Stomach (tissue), 9 donors: Measurements from ENCODE around the gene CEL. TPM values are rescaled to one million over a fixed set of nuclear protein-coding genes. Genes with fewer than 3 reads are reported as not detected.
"Not testable (repeated sequence)": the region's sequence is repeated elsewhere in the genome, so short reads cannot be mapped to it uniquely, and the experiment has no call there.

Experiments
- DNase-seq, 2 donors: peaks; one replicate each; pipeline versions ENCODE4 v3.0.0 to v3.0.0-alpha.2; 2013 to 2019
- H3K27ac ChIP-seq, 5 donors: fragments of 200-600 bp in 4 of 5; sonication (generic) in 4 of 5; one replicate each; pipeline ENCODE4 v1.5.1; 2013 to 2019; ENCODE audit warnings: mild to moderate bottlenecking in 1 of 5, moderate library complexity in 1 of 5
- H3K27me3 ChIP-seq, 3 donors: fragments of 200-600 bp; sonication (generic); one replicate each; pipeline ENCODE4 v1.5.1; 2017 to 2019; ENCODE audit warnings: mixed run types in 1 of 3
- H3K36me3 ChIP-seq, 4 donors: fragments of 200-600 bp; sonication (generic); 1 replicate in 3 of 4; 2 replicates in 1 of 4; pipeline ENCODE4 v1.5.1; 2016 to 2019
- H3K4me1 ChIP-seq, 4 donors: fragments of 200-600 bp; sonication (generic); one replicate each; pipeline ENCODE4 v1.5.1; 2016 to 2019
- H3K4me3 ChIP-seq, 4 donors: fragments of 200-600 bp; sonication (generic) in 3 of 4; one replicate each; pipeline ENCODE4 v1.5.1; 2016 to 2019; ENCODE audit warnings: mild to moderate bottlenecking in 1 of 4
- H3K9me3 ChIP-seq, 4 donors: fragments of 200-600 bp; sonication (generic); one replicate each; pipeline ENCODE4 v1.5.1; 2016 to 2019
- CTCF ChIP-seq, 7 experiments: fragments of 450-650 bp in 4 of 7; fragments of 200-600 bp in 3 of 7; sonication (generic) in 3 of 7; IDR thresholded peaks; one replicate each; pipeline ENCODE4 v1.5.1; 2016 to 2019; ENCODE audit warnings: antibody characterized with exemption in 7 of 7, control low read depth in 2 of 7, mild to moderate bottlenecking in 1 of 7
- EP300 ChIP-seq: sonication (generic); formaldehyde crosslinking; IDR thresholded peaks from one replicate; pipeline ENCODE4 v1.6.1; 2017; ENCODE audit warnings: antibody characterized with exemption
- POLR2A ChIP-seq, 4 donors: fragments of 450-650 bp; IDR thresholded peaks; one replicate each; pipeline ENCODE4 v1.6.1; 2016; ENCODE audit warnings: antibody characterized with exemption in 4 of 4, control low read depth in 2 of 4, mild to moderate bottlenecking in 1 of 4, moderate library complexity in 1 of 4
- POLR2AphosphoS5 ChIP-seq, 3 donors: sonication (generic); formaldehyde crosslinking; IDR thresholded peaks; one replicate each; pipeline ENCODE4 v1.6.1; 2016; ENCODE audit warnings: antibody characterized with exemption in 3 of 3
- WGBS, 5 donors: extraction: QIAGEN DNeasy Blood & Tissue Kit in 3 of 5; methylation state at CpG; one replicate each; pipeline versions ENCODE4 v1.1.5 to v1.1.7; 2013 to 2018; 5-methylcytosine and 5-hydroxymethylcytosine counted together
- intact Hi-C: fragments of 100-400 bp; cut with DNase I; formaldehyde crosslinking; loops from one replicate; pipeline ENCODE4 v1.15.1; 2023; ENCODE audit warnings: low total_unique reads
- polyA plus RNA-seq, 3 donors: library from polyadenylated mRNA; stranded (reverse); fragments of 200-250 nt; gene quantifications; one replicate each; pipeline ENCODE4 v1.2.3, GENCODE V29; 2013
- total RNA-seq, 5 donors: library from RNA; depleted of rRNA; stranded (reverse); fragments of >200 nt; gene quantifications; one replicate each; pipeline versions ENCODE4 v1.1.0 to v1.2.3, GENCODE V29; 2014 to 2016
- donor health status: healthy with polysubstance abuse.
- donor health status: Bipolar disorder and iron deficiency.
- donor health status: healthy.

Gene CEL
- total and polyA plus RNA-seq, 8 donors = 1.2 to 9.9 (median 2.0) TPM; not detected in 3

GRCh38 chr9:133066181-133066983 lies 4.6 kb downstream of the CEL start:
- intact Hi-C loops = no loop called here
- Histone ChIP-seq H3K27ac (no peak overlapping the region), H3K9me3 (no peaks in the 10 kb centered on the region), H3K27me3 (no peaks in the 10 kb centered on the region), H3K4me3 (no peak overlapping the region), H3K4me1 (peaks cover 0 to under 1% (median 0%) of the 10 kb centered on the region in 4 donors), H3K36me3 (peaks cover 0 to 36% (median 11%) of the 10 kb centered on the region in 4 donors)
- 83 to 96% (median 92%) methylated on average over 20 to 25 of the region's 25 CpGs for WGBS, 5 donors
- TF ChIP-seq POLR2AphosphoS5 (IDR thresholded peaks at IDR 0.05) = no peak
- no peak for TF ChIP-seq CTCF (IDR thresholded peaks at IDR 0.05)
- no peak for TF ChIP-seq POLR2A (IDR thresholded peaks at IDR 0.05)
- TF ChIP-seq EP300 = no peak
- DNase-seq = no peak

GRCh38 chr9:133067006-133067405 lies 5.2 kb downstream of the CEL start:
- DNase-seq = no peak
- Histone ChIP-seq H3K9me3 (no peaks in the 10 kb centered on the region), H3K36me3 (peaks cover 0 to 36% (median 11%) of the 10 kb centered on the region in 4 donors), H3K27me3 (no peaks in the 10 kb centered on the region), H3K4me3 (no peak overlapping the region), H3K4me1 (no peaks in the 10 kb centered on the region), H3K27ac (no peak overlapping the region)
- intact Hi-C loops = no loop called here
- no peak for TF ChIP-seq POLR2A (IDR thresholded peaks at IDR 0.05)
- no peak for TF ChIP-seq EP300
- no peak for TF ChIP-seq CTCF (IDR thresholded peaks at IDR 0.05)
- TF ChIP-seq POLR2AphosphoS5 (IDR thresholded peaks at IDR 0.05) = no peak
- 88 to 92% (median 92%) methylated on average over 11 of the region's 11 CpGs for WGBS, 5 donors

GRCh38 chr9:133067813-133068212 lies 6.0 kb downstream of the CEL start:
- intact Hi-C loops = no loop called here
- peak in 1 of 2 donors; percentile 27 for DNase-seq
- Histone ChIP-seq H3K4me3 (no peak overlapping the region), H3K36me3 (peaks cover 0 to 36% (median 11%) of the 10 kb centered on the region in 4 donors), H3K9me3 (no peaks in the 10 kb centered on the region), H3K4me1 (no peaks in the 10 kb centered on the region), H3K27me3 (no peaks in the 10 kb centered on the region), H3K27ac (no peak overlapping the region)
- 73 to 82% (median 75%) methylated on average over 10 to 11 of the region's 11 CpGs for WGBS, 5 donors
- TF ChIP-seq POLR2AphosphoS5 (IDR thresholded peaks at IDR 0.05) (no peak), POLR2A (IDR thresholded peaks at IDR 0.05) (no peak), EP300 (no peak), CTCF (IDR thresholded peaks at IDR 0.05) (no peak)

GRCh38 chr9:133068431-133068830 lies 6.7 kb downstream of the CEL start:
- H3K4me1 ChIP-seq, H3K9me3 ChIP-seq, H3K27ac ChIP-seq, intact Hi-C loops, H3K27me3 ChIP-seq, H3K4me3 ChIP-seq, DNase-seq: not testable (repeated sequence)
- 89 to 100% (median 95%) methylated on average over 1 to 2 of the region's 15 CpGs; no CpG with 5 or more reads in 1 of the 5 donors for WGBS, 5 donors
- peaks cover 0 to 36% (median 11%) of the 10 kb centered on the region in 4 donors for H3K36me3 ChIP-seq

- H3K4me1 ChIP-seq, H3K27me3 ChIP-seq, H3K9me3 ChIP-seq, intact Hi-C loops, H3K27ac ChIP-seq, DNase-seq, H3K4me3 ChIP-seq: not testable (repeated sequence)
- H3K36me3 ChIP-seq = peaks cover 0 to 24% (median 6%) of the 10 kb centered on the region in 4 donors
- WGBS, 5 donors = 85 to 95% (median 91%) methylated on average over 15 to 17 of the region's 17 CpGs
These were observed 8.8 kb downstream of the CEL start for GRCh38 chr9:133070500-133070961.

- H3K9me3 ChIP-seq, H3K4me1 ChIP-seq, H3K27ac ChIP-seq, DNase-seq, H3K27me3 ChIP-seq, intact Hi-C loops, H3K4me3 ChIP-seq: not testable (repeated sequence)
- WGBS, 5 donors = 90 to 100% (median 92%) methylated on average over 4 to 23 of the region's 31 CpGs
- H3K36me3 ChIP-seq = peaks cover 0 to 24% (median 5%) of the 10 kb centered on the region in 4 donors
These were observed 9.2 kb downstream of the CEL start for GRCh38 chr9:133070985-133071384.
